HUDEP-2 (cell line): Measurements from ENCODE around the gene XAF1.
"Not testable (repeated sequence)": the region's sequence is repeated elsewhere in the genome, so short reads cannot be mapped to it uniquely, and the experiment has no call there.

ENCODE experiments used
- DNase-seq, 76 experiments: peaks; one replicate each; lab custom pipeline; 2025; ENCODE audit not compliant: unreplicated experiment in 76 of 76; lab: John Stamatoyannopoulos, UW

XAF1 gene

DNA sequence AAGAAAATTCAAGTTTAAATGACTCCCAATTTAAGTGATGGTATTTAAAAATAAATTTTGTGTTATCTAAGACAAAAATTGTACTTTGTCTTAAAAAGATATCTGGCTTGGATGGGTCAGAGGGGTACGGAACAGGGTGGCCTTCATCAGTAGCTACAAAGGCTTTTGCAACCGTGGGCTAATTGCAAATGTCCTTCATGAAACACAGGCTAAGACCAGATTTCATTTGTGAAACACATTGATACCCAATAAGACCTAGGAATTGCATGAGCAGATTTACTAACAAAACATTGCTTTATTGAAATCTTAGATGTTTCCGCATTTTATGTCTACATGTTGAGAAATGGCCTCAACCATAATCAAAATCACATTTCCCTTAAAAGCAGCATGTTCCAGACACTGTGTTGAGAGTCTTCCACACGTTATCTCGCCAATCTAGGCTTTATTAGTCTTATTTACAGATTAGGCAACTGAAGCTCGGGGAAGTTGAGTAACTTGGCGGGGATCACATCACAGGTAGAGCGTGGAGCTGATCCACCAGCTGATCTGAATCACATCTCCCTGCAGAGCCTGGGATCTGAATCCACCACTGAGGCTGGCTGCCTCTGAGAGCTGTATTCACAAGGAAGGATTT is 42.0 kb downstream of the XAF1 start:
- no peak for DNase-seq

DNA sequence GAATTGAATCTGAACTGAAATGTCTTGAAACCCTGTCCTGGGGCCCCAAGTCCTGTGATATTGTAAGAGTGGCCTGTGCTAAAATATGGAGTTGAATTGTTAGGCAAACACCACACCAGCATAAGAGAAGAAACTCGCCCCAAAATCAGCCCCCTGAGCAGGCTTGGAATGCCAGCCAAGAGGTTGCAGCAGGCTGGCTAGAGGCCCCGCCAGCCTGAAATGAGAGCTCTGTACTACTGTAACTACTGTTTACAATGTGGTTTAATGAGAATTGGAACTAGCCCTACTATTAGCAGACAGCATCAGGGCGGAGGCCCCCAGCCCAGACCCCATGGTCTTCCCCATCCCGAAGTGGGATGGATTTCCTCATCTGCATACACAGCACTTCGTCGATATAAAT is 43.9 kb downstream of the XAF1 start:
- no peak for DNase-seq

- no peak for DNase-seq
Observed at GRCh38 chr17:6800422-6801027, 44.7 kb downstream of the XAF1 start.

- no peak for DNase-seq
Observed at GRCh38 chr17:6811510-6811909, 55.7 kb downstream of the XAF1 start.

GRCh38 chr17:6812295-6812694 is 56.4 kb downstream of the XAF1 start:
- no peak for DNase-seq

GRCh38 chr17:6815775-6816174 is 59.9 kb downstream of the XAF1 start:
- no peak for DNase-seq

DNA sequence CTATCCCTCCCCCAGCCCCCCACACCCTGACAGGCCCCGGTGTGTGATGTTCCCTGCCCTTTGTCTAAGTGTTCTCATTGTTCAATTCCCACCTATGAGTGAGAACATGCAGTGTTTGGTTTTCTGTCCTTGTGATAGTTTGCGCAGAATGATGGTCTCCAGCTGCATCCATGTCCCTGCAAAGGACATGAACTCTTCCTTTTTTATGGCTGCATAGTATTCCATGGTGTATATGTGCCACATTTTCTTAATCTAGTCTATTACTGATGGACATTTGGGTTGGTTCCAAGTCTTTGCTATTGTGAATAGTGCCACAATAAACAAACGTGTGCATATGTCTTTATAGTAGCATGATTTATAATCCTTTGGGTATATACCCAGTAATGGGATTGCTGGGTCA is 60.5 kb downstream of the XAF1 start:
- DNase-seq = not testable (repeated sequence)

- DNase-seq = no peak
Observed at GRCh38 chr17:6818938-6819337, 63.1 kb downstream of the XAF1 start.

GRCh38 chr17:6823011-6823442 is 67.2 kb downstream of the XAF1 start:
- no peak for DNase-seq
